OCI-LY7 (cell line): ENCODE measurements around the gene PDZRN4.

Experiments
- EZH2phosphoT487 ChIP-seq: fragments of 200-600 bp; sonication (generic); IDR thresholded peaks from 2 replicates; pipeline ENCODE4 v1.6.1; 2018; ENCODE audit warnings: low read depth, borderline replicate concordance, mild to moderate bottlenecking, mixed run types, antibody characterized with exemption, low read length, moderate library complexity, mixed read lengths
- TF ChIP-seq, protein P1 (sequence below): fragments of 200-600 bp; sonication (generic); conservative IDR thresholded peaks from 2 replicates; pipeline ENCODE4 v1.5.1; 2014; ENCODE audit warnings: mild to moderate bottlenecking, antibody characterized with exemption, low read length, moderate library complexity, mixed read lengths

DNA sequence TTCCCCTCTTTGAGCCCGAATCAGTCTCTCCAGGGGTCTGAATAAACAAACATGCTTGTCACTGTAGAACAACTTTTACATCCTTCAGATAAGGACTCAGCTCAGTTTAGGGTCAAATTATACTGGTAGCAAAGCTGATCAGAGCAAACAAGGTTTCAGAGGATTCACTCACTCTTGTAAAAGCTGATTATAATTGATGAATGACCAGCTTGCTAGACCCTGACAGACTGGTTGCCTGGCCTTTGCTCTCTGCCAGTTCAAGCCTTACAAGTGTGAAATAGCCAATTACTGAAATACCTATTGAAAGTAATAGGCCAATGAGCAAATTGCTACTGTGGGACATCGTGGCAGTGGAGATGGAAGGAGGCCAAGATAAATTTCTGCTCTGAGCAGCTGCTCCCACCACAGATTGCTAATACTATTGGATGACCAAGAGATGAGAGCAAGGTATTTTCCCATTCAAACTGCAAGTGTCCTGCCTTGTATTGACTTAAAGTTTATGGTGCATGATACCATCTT is 177.6 kb downstream of the PDZRN4 start:
- TF ChIP-seq, protein P1, sequence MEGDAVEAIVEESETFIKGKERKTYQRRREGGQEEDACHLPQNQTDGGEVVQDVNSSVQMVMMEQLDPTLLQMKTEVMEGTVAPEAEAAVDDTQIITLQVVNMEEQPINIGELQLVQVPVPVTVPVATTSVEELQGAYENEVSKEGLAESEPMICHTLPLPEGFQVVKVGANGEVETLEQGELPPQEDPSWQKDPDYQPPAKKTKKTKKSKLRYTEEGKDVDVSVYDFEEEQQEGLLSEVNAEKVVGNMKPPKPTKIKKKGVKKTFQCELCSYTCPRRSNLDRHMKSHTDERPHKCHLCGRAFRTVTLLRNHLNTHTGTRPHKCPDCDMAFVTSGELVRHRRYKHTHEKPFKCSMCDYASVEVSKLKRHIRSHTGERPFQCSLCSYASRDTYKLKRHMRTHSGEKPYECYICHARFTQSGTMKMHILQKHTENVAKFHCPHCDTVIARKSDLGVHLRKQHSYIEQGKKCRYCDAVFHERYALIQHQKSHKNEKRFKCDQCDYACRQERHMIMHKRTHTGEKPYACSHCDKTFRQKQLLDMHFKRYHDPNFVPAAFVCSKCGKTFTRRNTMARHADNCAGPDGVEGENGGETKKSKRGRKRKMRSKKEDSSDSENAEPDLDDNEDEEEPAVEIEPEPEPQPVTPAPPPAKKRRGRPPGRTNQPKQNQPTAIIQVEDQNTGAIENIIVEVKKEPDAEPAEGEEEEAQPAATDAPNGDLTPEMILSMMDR = no peak
- no peak for TF ChIP-seq EZH2phosphoT487
